GM21526 (cell line): ENCODE results near the gene PDGFRB.

Experiments used
- ATAC-seq: cut with Tn5 transposase; IDR thresholded peaks from one replicate; pipeline ENCODE4 v1.9.1; 2021; ENCODE audit warnings: moderate library complexity; ENCODE audit not compliant: unreplicated experiment, low FRiP score

Gene PDGFRB

DNA sequence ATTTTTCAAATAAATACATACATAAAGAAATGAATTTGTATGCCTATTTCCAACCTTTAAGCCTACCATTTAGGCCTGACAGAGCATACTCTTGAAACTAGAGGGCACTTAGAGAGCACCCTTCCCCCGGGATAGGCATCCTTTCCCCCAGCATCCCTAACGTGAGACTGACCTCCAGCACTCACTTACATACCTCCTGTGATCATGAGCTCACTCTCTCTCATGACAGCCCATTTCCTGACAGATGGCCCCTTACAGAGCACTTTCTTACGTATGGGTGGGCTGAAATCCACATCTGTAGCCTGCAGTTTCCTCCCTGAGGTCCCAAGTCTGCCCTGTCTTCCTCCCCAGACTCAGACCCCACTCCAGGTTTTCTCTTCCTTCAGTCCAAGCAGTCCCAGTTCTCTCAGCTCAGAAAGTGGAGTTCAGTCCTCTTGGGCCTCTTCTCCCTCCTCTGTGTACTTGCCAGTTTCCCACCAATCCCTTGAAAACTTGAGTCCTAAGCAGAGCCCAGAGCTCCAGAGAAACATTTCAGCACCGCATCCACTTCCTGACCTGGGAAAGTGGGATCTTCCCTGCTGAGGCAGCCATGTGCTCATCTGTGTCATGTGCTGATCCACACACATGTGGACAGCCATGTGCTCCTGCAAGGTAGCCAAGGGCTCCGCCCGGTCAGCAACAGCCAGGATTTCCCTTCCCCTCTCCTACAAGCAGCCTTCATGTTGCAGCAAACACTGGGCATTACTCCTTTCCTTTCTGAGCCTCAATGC, 8.8 kb upstream of the PDGFRB start:
- ATAC-seq: no peak

DNA sequence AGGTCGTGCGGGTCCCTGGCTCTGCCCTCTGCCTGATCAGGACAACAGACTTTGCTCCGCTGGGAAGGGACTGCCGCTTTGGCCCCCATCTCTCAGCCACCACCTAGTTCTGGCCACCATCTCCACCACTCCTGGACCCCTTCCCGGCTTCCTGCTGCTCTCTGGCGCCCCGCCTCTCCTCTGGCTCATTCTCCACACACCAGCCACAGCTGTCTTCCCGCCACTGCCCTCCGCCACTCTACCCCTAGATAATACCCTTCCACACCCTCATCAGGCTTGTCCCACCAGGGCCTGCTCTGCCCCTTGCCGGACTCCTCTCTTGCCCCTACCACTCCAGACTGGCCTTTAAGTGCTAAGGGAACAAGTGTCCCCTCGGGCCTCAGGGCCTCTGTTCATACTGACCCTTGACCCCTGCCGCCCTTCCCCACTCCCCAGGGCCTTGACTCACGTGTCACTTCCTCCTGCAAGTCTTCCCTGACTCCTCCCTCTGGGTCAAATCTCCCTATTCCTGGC, 8.0 kb upstream of the PDGFRB start:
- ATAC-seq: no peak

DNA sequence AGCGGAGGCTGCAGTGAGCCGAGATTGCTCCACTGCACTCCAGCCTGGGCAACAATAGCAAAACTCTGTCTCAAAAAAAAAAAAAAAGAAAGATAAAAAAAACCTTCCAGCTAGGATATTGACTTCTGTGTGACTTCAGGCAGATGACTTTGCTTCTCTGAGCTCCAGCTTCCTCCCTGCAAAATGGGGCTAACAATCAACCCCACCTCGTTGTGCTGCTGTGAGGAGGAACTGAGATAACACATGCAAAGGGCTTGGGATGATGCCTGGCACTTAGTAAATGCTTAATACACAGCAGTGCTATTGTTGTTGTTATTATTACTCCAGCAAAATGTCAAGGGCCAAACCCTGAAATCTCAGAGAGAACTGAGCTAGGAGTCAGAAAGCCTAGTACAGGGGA, 7.4 kb upstream of the PDGFRB start:
- ATAC-seq: no peak

DNA sequence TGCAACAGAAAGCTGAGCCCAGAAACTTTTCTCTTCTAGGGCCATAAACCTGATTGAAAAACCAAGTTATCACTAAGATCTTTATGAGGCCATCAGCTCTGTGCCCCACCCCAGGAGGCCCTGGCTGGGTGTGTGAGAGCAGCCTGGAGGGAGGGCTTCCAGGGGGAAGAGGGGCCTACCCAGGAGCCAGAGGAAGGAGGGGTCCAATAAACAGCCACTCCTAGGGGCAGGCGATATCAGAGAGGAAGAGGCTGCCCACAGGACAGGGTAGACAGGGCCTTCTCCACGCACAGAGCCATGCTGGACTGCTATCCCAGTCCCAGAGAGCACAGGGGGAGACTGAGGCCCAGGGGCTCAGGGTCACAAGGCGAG, 6.5 kb upstream of the PDGFRB start:
- ATAC-seq: no peak

DNA sequence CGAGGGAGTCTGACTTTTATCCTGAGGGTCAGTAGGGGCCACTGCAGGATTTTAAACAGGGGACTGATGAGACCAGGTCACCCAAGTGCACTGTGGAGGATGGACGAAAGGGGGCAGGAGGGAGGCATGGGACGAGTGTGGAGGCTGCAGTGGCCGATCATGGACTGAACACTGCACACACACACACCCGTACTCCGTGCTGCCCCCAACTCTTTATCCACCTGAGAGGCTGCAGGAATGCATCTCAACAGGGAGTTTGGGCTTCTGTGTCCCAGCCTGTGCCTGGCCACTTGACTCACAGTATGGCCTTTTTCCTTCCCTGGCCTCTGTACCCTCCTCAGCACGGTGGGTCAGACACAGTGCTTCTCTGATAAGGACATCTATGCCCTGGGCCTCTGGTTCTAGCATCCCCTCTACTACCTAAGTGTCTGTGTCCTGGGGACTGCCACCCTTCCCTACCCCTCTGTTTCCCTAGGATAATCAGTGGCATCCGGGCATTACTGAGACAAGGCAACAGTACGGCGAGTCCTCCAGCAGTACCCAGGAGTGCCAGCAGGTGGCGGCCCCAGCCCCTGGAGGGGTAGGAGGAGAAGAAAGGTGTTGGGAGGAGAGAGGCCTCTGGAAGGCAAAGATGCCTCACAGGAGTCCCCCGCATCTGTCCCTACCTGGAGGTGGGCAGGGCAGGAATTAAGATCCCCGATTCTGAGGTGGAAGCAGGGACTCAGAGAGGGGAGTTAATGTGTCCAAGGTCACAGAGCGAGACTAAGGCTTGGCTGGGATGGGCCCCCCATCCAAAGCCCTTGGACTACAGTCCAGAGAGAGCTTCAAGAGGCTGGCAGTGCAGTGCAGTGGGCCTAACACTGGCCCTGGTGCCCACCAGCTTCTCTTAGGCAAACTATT, 5.8 kb upstream of the PDGFRB start:
- peak; percentile 53 for ATAC-seq

DNA sequence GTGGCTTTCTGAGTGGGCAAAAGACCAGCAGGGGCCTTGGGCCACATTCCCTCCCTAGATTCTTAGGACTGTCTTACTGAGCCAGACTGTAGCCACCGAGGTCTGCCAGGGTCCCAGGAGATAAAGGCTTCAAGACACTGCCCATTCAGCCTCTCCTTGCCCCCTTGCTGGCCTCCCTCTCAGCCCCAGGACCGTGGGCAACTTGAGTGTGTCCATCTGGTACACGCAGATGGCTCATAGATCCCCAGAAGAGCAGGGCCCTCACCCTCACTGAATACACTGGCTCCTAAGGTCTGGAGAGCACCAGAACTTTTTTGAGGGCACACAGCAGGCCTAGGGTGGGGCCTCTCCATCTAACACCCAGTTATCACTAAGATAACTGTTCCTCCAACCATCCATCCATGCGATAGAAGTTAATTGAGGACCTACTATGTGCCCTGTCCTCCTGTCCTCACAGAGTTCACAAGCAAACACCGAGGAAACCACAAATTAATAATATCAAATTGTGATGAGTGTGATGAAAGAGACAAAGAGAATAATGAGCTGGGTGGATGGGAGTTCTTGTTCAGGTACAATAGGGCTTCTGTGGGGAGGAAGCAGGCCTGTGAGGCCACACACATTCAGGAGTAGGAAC, 4.9 kb upstream of the PDGFRB start:
- ATAC-seq: no peak

DNA sequence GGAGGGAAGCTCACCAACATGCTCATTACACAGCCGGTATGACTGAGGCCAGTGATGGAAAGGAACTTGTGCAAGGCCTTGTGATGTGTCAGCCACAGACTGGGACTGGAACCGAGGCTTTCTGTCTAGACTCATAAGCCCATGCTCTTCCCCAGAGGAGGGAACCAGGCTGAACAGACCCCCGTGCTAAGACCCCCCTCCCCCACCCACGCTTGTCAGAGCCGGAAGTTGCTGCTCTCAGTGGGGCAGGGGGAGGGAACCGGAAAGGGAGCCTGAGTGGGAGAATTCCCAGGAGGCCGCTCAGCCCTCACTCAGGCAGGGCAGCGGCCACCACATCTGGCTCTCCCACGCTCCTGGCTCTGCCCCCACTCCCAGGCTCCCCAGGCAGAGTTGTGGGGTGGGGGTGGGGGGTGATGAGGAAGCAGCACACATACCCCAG, 4.1 kb upstream of the PDGFRB start:
- ATAC-seq: no peak

DNA sequence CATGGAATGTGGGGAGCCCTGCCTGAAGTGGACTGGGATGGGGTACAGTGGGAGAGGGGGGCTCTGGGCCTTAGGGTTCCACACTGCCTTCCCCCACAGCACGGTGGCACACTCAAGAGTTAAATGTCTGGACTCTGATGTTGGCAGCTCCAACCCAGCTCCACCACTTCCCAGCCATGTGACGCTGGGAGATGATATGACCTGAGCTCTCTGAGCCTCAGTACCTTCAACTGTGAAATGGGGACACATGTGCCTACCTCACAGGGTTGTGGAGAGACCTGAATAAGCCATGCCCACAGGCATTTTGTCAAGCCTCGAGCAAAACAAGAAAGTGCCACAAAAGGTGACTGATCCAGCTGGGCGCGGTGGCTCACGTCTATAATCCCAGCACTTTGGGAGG, 3.4 kb upstream of the PDGFRB start:
- ATAC-seq: no peak

DNA sequence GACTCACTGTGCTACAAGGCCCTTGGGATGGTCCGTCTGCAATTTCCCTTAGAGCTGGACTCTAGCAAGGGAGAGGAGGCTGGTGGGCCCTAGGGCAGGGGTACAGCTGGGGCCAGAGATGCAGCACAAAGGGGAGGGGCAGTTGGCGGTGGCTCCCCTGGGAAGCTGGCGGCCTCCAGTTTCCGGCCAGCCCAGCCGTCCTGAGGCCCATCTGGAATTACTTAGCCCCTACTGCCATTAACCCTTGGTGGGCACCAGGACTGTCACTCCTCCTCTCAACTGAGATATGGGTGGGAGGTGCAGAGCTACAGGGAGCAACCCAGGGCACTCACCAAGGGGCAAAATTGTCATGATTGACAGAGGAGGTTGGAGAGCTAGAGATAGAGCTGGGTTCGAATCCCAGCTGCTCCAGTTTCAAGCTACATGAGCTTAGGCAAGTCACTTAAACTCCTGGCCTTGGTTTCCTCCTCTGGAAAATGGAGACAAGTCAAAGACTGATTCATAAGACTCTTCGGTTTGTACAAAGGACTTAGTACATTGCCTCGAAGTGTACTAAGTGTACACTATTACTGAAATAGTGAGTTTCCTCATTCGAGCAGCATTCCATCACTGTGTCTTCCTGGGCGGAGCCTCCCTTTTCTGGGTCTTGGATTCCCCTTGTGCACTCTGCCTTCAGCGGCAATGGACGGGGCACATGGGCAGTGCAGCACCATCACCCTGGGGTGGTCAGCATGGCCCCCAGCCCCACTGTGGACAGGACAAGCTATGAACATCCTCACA, 2.7 kb upstream of the PDGFRB start:
- ATAC-seq: no peak

DNA sequence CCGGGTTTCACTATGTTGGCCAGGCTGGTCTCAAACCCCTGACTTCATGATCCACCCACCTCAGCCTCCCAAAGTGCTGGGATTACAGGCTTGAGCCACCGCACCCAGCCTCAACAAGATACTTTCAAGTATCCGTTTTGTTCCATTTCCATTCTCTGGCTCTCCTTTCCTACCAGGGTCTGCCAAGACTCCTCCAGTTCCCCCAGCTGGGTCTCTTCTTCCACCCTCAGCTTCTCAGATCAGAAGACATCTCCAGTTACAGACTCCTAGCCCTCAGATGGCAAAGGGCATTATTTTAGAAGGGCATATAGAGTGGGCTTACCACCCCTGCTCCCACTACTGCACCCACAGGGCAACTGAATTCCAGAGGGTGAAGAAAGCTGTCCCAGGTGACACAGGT, 1.5 kb upstream of the PDGFRB start:
- ATAC-seq: no peak

DNA sequence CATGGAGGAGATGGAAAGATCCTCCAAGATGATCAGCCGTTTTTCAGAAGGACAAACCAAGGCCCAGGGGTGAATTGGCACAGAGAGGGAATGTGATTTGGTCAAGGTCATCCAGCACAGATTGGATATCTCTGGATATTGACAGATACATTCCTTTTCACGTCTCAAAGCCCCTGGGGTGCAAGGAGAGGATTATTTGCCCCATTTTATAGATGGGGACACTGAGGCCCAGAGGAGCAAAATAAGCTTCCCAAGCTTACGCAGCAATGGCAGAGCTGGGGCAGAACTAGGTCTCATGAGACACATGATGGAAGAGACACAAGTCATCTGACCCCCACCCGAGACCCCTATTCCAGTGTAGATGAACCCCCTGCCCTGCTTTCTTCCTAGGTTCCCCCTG, 895 bp upstream of the PDGFRB start:
- no peak for ATAC-seq

DNA sequence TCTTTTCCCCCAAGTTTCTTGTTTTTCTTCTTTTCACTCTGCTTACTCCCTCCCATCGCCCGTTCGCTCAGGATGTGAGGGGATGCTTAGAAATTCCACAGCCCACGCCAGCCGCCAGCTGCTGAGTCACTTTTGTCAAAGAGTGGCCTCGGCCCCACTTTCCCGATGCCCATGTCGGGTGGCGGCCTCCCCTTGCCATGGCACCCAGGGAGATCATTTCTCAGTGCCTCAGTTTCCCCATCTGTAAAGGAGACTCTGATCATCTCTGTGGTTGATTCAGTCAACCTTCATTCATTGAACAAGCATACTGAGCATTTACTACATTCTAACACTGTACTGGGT, 353 bp upstream of the PDGFRB start:
- no peak for ATAC-seq

DNA sequence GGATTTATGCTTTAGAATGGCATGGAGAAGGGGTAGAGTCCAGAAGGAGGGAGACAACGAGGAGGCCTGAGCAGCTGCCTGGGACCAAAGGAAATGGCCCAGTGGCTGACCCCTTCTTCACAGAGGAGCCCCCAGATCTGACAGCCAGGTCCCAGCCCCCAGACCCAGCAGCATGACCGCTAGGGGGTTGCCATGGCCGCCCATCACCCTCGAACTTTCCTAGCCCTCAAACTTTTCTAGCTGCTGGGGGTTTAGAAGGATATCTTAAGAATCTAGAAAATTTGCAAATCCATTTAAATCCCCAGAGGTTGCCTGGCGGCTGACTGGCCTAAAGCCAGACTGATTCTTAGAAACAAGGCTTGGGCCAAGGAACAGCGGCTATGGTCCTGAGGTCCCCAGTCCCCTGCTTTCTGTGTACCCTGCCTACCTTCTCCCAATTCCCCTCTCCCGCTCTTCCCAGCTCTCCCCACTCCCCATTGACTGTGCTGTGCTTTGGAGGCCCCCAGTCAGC, 972 bp downstream of the PDGFRB start:
- ATAC-seq: no peak

DNA sequence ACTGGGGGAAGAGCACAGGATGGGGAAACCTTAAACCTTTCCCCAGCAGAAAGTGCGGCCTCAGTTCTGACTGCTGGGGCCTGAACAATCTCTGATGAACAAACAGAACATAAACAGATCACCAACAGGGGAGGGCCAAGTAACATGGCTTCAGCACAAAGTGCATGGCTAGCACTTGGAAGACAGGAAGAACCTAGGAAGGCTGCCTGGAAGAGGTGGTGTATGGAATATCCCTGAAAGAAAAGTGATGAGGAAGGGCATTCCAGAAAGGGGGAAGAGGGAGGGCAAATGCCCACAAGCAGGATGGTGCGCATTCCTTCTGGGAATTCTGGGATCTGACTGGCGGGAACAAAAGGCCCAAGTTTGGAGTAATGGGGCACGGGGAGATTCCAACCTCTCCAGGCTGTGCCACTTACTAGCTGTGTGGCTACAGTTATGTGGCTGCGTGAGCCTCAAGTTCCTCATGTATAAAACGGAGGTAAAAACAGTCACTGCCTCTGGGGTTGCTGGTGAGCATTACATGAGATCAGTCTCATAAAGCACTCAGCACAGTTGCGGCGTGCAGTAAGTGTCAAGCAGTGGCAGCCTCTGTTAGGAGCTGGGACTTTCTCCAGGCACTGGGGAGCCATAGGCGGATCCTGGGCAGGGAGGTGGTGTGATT, 1.6 kb downstream of the PDGFRB start:
- no peak for ATAC-seq

DNA sequence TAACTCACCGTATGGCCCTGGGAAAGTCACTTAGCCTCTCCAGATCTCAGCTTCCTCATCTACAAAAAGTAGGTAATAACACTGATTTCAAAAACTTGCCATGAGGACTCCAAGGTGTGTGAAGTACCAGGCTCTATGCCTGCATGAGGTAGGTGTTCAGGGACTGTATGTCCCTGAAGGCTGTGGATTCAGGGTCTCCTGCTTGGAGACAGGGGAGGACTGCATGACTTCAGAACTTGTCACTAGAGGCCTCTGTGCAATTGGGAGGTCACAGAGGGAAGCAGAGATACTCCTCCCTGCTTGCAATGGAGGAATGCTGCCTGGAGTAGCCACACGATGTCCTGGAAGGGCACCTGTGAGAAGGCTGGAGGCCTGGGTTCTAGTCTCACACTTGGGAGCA, 2.2 kb downstream of the PDGFRB start:
- ATAC-seq: no peak

DNA sequence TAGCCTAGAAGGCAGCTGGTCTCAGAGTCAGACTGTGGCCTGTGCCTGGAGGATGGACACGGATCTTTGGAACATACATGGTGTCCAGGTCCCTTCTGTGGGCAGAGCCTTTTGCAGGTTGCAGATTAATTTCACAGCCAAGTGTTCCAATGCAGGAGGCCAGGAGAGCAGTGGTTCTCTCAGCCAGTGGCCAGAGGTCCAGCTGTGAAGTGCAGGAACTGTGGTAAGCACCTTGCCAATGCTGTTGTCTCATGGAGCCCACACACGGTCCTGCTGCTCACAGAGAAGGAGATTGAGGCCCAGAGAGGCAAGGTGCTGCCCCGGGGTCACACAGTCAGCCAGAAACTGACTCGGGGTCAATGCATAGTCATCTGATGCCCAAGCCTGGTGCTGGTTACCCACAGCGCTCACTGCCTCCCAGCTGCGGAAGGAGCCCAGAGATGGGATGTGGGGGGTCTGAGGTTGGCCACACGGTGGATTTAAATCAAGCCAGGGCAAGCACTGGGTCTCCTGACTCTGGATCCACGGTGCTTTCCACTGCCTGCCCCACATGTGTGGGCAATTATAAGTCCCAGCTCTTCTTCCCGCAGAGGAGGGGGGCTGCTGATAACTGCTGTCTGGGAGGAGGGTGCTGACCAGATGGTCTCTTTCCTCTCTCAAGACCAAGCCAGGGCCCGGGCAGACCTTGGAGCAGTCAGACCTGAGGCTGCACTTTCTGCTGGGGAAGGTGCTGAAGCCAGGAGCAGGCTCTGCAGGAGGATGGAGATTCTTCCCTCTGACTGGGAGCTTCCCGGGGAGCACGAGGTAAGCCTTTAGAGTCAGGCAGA, 2.8 kb downstream of the PDGFRB start:
- no peak for ATAC-seq

DNA sequence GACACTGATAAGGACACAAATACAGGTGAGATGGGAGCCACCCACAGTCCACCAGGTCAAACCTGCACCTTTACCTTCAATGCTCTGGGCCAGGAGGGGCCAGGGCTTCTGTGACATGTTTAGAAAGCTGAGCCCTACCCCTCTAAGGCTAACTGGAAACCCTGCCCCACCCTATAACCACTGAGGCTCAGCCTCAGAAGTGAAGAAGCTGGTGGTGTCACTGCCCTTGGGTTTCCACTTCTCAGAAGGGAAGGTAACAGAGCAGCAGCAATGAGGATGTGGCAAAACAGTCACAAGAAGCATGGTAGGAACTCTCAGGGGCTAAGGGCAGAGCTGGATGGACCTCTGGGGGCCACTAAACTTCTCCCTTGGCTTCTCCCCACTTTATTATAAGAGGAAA, 6.0 kb downstream of the PDGFRB start:
- ATAC-seq: no peak

DNA sequence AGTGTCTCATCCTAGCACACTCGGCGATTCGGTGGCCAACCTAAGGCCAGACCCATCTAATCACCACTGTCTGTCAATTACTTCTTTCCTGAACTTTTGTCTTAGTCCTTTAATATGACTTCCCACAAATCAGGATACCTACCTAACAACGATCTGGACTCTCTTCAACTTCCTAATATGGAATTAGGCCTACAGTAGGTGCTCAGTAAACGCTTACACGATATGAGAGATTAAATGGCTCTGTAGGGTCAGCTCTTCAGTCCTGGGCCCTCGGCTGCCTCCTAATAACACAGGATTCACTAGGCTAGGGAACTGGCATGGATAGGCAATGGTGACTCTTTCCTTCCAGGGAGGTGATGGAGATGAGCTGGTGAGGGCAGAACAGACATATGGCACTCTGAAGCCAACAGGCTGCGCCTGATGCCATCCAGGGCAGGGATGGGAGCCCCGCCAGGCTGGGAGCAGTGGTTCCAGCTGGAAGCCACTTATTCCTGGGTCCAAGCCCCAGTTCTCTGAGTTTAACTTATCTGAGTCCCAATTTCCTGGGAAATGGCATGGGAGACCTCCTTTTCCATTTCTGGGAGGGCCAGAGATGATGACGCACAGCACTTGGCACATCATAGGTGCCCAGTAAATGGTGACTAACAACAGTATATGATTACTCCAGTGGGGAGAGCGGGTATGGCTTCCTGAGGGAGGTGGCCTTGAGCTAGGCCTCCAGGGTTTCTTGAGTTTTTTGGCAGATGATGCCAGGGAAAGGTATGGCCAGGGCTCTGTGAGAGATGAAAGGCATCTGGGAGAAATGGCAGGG, 7.3 kb downstream of the PDGFRB start:
- ATAC-seq: no peak
